Liver (tissue), 9 donors: Measurements from ENCODE around the gene RNF41. TPM values are rescaled to one million over a fixed set of nuclear protein-coding genes. Genes with fewer than 3 reads are reported as not detected.

Experiments used
- DNase-seq: peaks from one replicate; pipeline ENCODE4 v3.0.0-alpha.2; 2017; ENCODE audit warnings: low spot score
- H3K27ac ChIP-seq, 2 donors: one replicate each; pipeline ENCODE4 v1.7.0; 2013; ENCODE audit warnings: inconsistent platforms in 2 of 2, low read length in 2 of 2, control low read depth in 1 of 2, low read depth in 1 of 2, mild to moderate bottlenecking in 1 of 2
- H3K27me3 ChIP-seq, 4 donors: one replicate each; pipeline versions ENCODE4 v1.6.1 to v1.7.0; 2013; ENCODE audit warnings: low read length in 3 of 4, inconsistent platforms in 1 of 4, mild to moderate bottlenecking in 1 of 4, moderate library complexity in 1 of 4; ENCODE audit not compliant: control insufficient read depth in 4 of 4, insufficient read depth in 4 of 4
- H3K36me3 ChIP-seq, 4 donors: one replicate each; pipeline versions ENCODE4 v1.6.1 to v1.7.0; 2013; ENCODE audit warnings: low read length in 3 of 4, mild to moderate bottlenecking in 3 of 4, low read depth in 1 of 4, moderate library complexity in 1 of 4; ENCODE audit not compliant: control insufficient read depth in 4 of 4, insufficient read depth in 3 of 4
- H3K4me1 ChIP-seq, 4 donors: one replicate each; pipeline versions ENCODE4 v1.6.1 to v1.7.0; 2013; ENCODE audit warnings: low read length in 3 of 4, mild to moderate bottlenecking in 3 of 4, moderate library complexity in 1 of 4; ENCODE audit not compliant: control insufficient read depth in 4 of 4, insufficient read depth in 4 of 4
- H3K4me3 ChIP-seq, 3 donors: one replicate each; pipeline versions ENCODE4 v1.6.1 to v1.7.0; 2013; ENCODE audit warnings: low read length in 3 of 3, control low read depth in 1 of 3, low read depth in 1 of 3, mild to moderate bottlenecking in 1 of 3
- H3K9ac ChIP-seq, 2 donors: one replicate each; pipeline ENCODE4 v1.7.0; 2013; ENCODE audit warnings: low read length in 2 of 2, mild to moderate bottlenecking in 2 of 2, moderate library complexity in 2 of 2, control low read depth in 1 of 2, low read depth in 1 of 2
- H3K9me3 ChIP-seq, 4 donors: one replicate each; pipeline versions ENCODE4 v1.6.1 to v1.7.0; 2013; ENCODE audit warnings: low read length in 3 of 4; ENCODE audit not compliant: control insufficient read depth in 4 of 4
- EGR1 ChIP-seq, 2 donors: IDR thresholded peaks; 2 replicates each; pipeline ENCODE4 v1.6.1; 2016 to 2018; ENCODE audit warnings: antibody characterized with exemption in 2 of 2, low read depth in 2 of 2
- FOXA1 ChIP-seq: IDR thresholded peaks from 2 replicates; pipeline ENCODE4 v1.6.1; 2016; ENCODE audit warnings: antibody characterized with exemption
- FOXA2 ChIP-seq: IDR thresholded peaks from 2 replicates; pipeline ENCODE4 v1.6.1; 2016; ENCODE audit warnings: antibody characterized with exemption
- GABPA ChIP-seq, 2 donors: IDR thresholded peaks in 1 of 2; conservative IDR thresholded peaks in 1 of 2; 2 replicates each; pipeline ENCODE4 v1.6.1; 2016; ENCODE audit warnings: antibody characterized with exemption in 2 of 2, mild to moderate bottlenecking in 1 of 2, moderate library complexity in 1 of 2
- HNF4A ChIP-seq, 2 donors: conservative IDR thresholded peaks; 2 replicates each; pipeline ENCODE4 v1.6.1; 2016; ENCODE audit warnings: antibody characterized with exemption in 2 of 2, mild to moderate bottlenecking in 2 of 2
- HNF4G ChIP-seq: IDR thresholded peaks from 2 replicates; pipeline ENCODE4 v1.6.1; 2016; ENCODE audit warnings: antibody characterized with exemption
- JUND ChIP-seq, 2 donors: IDR thresholded peaks; 2 replicates each; pipeline ENCODE4 v1.6.1; 2016; ENCODE audit warnings: antibody characterized with exemption in 2 of 2
- NR2F2 ChIP-seq: IDR thresholded peaks from 2 replicates; pipeline ENCODE4 v1.6.1; 2016; ENCODE audit warnings: antibody characterized with exemption
- RAD21 ChIP-seq, 2 donors: IDR thresholded peaks; 2 replicates each; pipeline ENCODE4 v1.6.1; 2016; ENCODE audit warnings: antibody characterized with exemption in 2 of 2, mild to moderate bottlenecking in 2 of 2
- RXRA ChIP-seq, 2 donors: IDR thresholded peaks; 2 replicates each; pipeline ENCODE4 v1.6.1; 2017 to 2018; ENCODE audit warnings: antibody characterized with exemption in 2 of 2, mild to moderate bottlenecking in 1 of 2
- SP1 ChIP-seq: IDR thresholded peaks from 2 replicates; pipeline ENCODE4 v1.6.1; 2018; ENCODE audit warnings: antibody characterized with exemption, mild to moderate bottlenecking
- TAF1 ChIP-seq: conservative IDR thresholded peaks from 2 replicates; pipeline ENCODE4 v1.6.1; 2016; ENCODE audit warnings: antibody characterized with exemption, mild to moderate bottlenecking
- YY1 ChIP-seq: IDR thresholded peaks from 2 replicates; pipeline ENCODE4 v1.6.1; 2016; ENCODE audit warnings: antibody characterized with exemption, mild to moderate bottlenecking
- WGBS: extraction: QIAGEN DNeasy Blood & Tissue Kit; methylation state at CpG from one replicate; pipeline ENCODE4 v1.1.7; 2013; 5-methylcytosine and 5-hydroxymethylcytosine counted together
- polyA plus RNA-seq, 2 donors: library from polyadenylated mRNA; stranded (reverse) in 1 of 2; unstranded in 1 of 2; fragments of 200-250 nt in 1 of 2; fragments of >200 nt in 1 of 2; fragmentation: Nextera tagmentation in 1 of 2; extraction: Ambion mirVana in 1 of 2; gene quantifications; one replicate each; pipeline versions ENCODE4 v1.2.1 to v1.2.3, GENCODE V29; 2013 to 2015
- total RNA-seq, 2 donors: library from RNA; depleted of rRNA; stranded (reverse); fragments of >200 nt; gene quantifications; one replicate each; pipeline ENCODE4 v1.2.3, GENCODE V29; 2014
- TF ChIP-seq, protein P1 (sequence below): IDR thresholded peaks from 2 replicates; pipeline ENCODE4 v1.6.1; 2016; ENCODE audit warnings: antibody characterized with exemption
- TF ChIP-seq, protein P2 (sequence below): IDR thresholded peaks from 2 replicates; pipeline ENCODE4 v1.6.1; 2016; ENCODE audit warnings: antibody characterized with exemption
- TF ChIP-seq, protein P3 (sequence below): fragments of 150-350 bp; IDR thresholded peaks from 2 replicates; pipeline ENCODE4 v1.5.1; 2017; ENCODE audit warnings: improper control_type of control experiment, low read depth, low read length; ENCODE audit not compliant: missing input control
- TF ChIP-seq, protein P4 (sequence below): IDR thresholded peaks from 2 replicates; pipeline ENCODE4 v1.6.1; 2016; ENCODE audit warnings: antibody characterized with exemption
- TF ChIP-seq, protein P5 (sequence below): IDR thresholded peaks from 2 replicates; pipeline ENCODE4 v1.6.1; 2016; ENCODE audit warnings: antibody characterized with exemption, mild to moderate bottlenecking
- donor health status: healthy.
- donor health status: healthy.
- donor health status: healthy.
- donor health status: healthy.
- donor health status: healthy.

RNF41 gene
- total and polyA plus RNA-seq, 4 donors, result 7.6 to 31.8 (median 16.8) TPM

DNA sequence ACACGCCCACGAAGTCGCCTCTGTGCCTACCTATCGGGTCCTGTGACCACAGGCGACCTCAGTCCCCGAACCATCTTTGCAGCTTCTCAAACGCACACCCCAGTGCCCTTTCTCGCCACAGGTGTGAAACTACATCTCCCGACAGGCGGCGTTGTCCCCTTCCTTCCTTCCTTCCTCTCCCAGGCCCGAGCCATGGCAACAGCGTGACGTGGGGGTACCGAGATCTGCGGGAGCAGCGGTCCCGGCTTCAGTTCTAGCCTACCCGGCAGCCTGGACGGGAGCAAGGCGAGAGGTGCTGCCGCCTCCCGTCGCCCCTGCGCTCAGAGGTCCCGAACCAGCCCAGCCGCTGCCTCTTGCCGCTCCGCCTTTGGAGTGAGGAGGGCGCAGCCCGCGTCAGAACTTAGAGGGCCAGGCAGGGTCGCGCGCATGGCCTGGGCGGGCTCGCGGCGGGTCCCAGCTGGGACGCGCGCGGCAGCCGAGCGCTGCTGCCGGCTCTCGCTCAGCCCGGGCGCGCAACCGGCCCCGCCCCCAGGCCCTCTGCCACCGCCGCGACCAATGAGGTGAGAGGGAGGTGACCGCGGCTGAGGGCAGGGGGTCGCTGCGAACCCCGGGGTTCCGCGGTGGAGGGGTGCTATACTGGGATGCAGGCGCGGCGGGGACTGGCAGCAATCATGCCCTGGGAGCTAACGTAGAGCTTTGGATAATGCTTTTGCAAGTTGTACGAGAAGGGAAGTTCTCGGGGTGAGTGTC lies 45.1 kb upstream of the RNF41 start, which contains the start of gene COQ10A:
Gene COQ10A (plus strand): TSS at position 250 of the 750 bp plus-strand sequence. CDS start 177 bp downstream, at position 427.
- DNase-seq, result peak; percentile 86
- Histone ChIP-seq H3K4me3 (peak within 1 kb of the TSS; percentile 79 to 91 (median 86)), H3K27me3 (no peaks in the 10 kb centered on the region), H3K36me3 (peaks cover 0 to 11% (median 6%) of the 10 kb centered on the region in 4 donors), H3K4me1 (peaks cover 2 to 46% (median 32%) of the 10 kb centered on the region in 4 donors), H3K9me3 (no peaks in the 10 kb centered on the region), H3K9ac (peak within 1 kb of the TSS; percentile 56 to 83), H3K27ac (peak within 1 kb of the TSS; percentile 93 to 97)
- WGBS, result under 1% methylated on average over 68 of the region's 68 CpGs
- TF ChIP-seq RXRA (IDR thresholded peaks at IDR 0.05) (peak; percentile 26 to 64), JUND (IDR thresholded peaks at IDR 0.05) (no peak), HNF4G (no peak), EGR1 (IDR thresholded peaks at IDR 0.05; ENCODE audit: low read depth in 2 of 2) (no peak), FOXA1 (no peak), TAF1 (no peak), RAD21 (IDR thresholded peaks at IDR 0.05) (peak; percentile 49 to 65), SP1 (peak; percentile 33), FOXA2 (no peak), GABPA (IDR thresholded peaks at IDR 0.05 in 1 of 2, conservative IDR thresholded peaks at IDR 0.05 in 1 of 2) (peak in 1 of 2 donors; percentile 66), YY1 (peak; percentile 55), HNF4A (conservative IDR thresholded peaks at IDR 0.05) (no peak), NR2F2 (no peak)
- TF ChIP-seq, protein P1, sequence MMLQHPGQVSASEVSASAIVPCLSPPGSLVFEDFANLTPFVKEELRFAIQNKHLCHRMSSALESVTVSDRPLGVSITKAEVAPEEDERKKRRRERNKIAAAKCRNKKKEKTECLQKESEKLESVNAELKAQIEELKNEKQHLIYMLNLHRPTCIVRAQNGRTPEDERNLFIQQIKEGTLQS, result no peak
- TF ChIP-seq, protein P2, sequence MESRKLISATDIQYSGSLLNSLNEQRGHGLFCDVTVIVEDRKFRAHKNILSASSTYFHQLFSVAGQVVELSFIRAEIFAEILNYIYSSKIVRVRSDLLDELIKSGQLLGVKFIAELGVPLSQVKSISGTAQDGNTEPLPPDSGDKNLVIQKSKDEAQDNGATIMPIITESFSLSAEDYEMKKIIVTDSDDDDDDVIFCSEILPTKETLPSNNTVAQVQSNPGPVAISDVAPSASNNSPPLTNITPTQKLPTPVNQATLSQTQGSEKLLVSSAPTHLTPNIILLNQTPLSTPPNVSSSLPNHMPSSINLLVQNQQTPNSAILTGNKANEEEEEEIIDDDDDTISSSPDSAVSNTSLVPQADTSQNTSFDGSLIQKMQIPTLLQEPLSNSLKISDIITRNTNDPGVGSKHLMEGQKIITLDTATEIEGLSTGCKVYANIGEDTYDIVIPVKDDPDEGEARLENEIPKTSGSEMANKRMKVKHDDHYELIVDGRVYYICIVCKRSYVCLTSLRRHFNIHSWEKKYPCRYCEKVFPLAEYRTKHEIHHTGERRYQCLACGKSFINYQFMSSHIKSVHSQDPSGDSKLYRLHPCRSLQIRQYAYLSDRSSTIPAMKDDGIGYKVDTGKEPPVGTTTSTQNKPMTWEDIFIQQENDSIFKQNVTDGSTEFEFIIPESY, result no peak
- TF ChIP-seq, protein P3, sequence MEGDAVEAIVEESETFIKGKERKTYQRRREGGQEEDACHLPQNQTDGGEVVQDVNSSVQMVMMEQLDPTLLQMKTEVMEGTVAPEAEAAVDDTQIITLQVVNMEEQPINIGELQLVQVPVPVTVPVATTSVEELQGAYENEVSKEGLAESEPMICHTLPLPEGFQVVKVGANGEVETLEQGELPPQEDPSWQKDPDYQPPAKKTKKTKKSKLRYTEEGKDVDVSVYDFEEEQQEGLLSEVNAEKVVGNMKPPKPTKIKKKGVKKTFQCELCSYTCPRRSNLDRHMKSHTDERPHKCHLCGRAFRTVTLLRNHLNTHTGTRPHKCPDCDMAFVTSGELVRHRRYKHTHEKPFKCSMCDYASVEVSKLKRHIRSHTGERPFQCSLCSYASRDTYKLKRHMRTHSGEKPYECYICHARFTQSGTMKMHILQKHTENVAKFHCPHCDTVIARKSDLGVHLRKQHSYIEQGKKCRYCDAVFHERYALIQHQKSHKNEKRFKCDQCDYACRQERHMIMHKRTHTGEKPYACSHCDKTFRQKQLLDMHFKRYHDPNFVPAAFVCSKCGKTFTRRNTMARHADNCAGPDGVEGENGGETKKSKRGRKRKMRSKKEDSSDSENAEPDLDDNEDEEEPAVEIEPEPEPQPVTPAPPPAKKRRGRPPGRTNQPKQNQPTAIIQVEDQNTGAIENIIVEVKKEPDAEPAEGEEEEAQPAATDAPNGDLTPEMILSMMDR, result peak; percentile 49
- TF ChIP-seq, protein P4, sequence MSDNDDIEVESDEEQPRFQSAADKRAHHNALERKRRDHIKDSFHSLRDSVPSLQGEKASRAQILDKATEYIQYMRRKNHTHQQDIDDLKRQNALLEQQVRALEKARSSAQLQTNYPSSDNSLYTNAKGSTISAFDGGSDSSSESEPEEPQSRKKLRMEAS, result no peak
- TF ChIP-seq, protein P5, sequence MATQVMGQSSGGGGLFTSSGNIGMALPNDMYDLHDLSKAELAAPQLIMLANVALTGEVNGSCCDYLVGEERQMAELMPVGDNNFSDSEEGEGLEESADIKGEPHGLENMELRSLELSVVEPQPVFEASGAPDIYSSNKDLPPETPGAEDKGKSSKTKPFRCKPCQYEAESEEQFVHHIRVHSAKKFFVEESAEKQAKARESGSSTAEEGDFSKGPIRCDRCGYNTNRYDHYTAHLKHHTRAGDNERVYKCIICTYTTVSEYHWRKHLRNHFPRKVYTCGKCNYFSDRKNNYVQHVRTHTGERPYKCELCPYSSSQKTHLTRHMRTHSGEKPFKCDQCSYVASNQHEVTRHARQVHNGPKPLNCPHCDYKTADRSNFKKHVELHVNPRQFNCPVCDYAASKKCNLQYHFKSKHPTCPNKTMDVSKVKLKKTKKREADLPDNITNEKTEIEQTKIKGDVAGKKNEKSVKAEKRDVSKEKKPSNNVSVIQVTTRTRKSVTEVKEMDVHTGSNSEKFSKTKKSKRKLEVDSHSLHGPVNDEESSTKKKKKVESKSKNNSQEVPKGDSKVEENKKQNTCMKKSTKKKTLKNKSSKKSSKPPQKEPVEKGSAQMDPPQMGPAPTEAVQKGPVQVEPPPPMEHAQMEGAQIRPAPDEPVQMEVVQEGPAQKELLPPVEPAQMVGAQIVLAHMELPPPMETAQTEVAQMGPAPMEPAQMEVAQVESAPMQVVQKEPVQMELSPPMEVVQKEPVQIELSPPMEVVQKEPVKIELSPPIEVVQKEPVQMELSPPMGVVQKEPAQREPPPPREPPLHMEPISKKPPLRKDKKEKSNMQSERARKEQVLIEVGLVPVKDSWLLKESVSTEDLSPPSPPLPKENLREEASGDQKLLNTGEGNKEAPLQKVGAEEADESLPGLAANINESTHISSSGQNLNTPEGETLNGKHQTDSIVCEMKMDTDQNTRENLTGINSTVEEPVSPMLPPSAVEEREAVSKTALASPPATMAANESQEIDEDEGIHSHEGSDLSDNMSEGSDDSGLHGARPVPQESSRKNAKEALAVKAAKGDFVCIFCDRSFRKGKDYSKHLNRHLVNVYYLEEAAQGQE, result peak; percentile 56
